Measurements from ENCODE around the gene PPP1R37. TPM values are rescaled to one million over a fixed set of nuclear protein-coding genes. Genes with fewer than 3 reads are reported as not detected.
A peak's percentile ranks its signal among the peaks of the same experiment; 100 is the strongest.

Gene PPP1R37
- total and polyA plus RNA-seq, 4 donors, result 19.2 to 39.7 (median 25.9) TPM

- H3K9me3 ChIP-seq (ENCODE audit: control insufficient read depth in 4 of 4, insufficient read depth in 3 of 4, low read length in 3 of 4), result no peaks in the 10 kb centered on the region
- no peak for TF ChIP-seq CTCF (IDR thresholded peaks at IDR 0.05; ENCODE audit: control extremely low read depth, extremely low read depth)
- peaks cover 0 to 1% (median 0%) of the 10 kb centered on the region in 3 donors for H3K27me3 ChIP-seq (ENCODE audit: control insufficient read depth in 3 of 3, insufficient read depth in 3 of 3, low read length in 2 of 3)
- no peak for ATAC-seq (ENCODE audit: insufficient read depth, low FRiP score)
- H3K4me1 ChIP-seq (ENCODE audit: control insufficient read depth in 5 of 5, insufficient read depth in 5 of 5, low read length in 5 of 5), result peaks cover 0 to 9% (median 0%) of the 10 kb centered on the region in 5 donors
- WGBS, 2 donors, result 51 to 53% methylated on average over 32 of the region's 32 CpGs
- H3K36me3 ChIP-seq (ENCODE audit: control insufficient read depth in 4 of 4, insufficient read depth in 4 of 4, low read length in 4 of 4), result no peaks in the 10 kb centered on the region
- H3K4me3 ChIP-seq, result no peak overlapping the region
- peak; percentile 42 to 55 (median 46) for DNase-seq
- no peak overlapping the region for H3K27ac ChIP-seq (ENCODE audit: low read depth in 1 of 2, low read length in 1 of 2)
- H3K9ac ChIP-seq (ENCODE audit: insufficient read depth in 1 of 2, low read length in 2 of 2), result no peak overlapping the region
These were observed 69.0 kb downstream of the PPP1R37 start for GRCh38 chr19:45161738-45162607.

GRCh38 chr19:45162608-45163143 is 69.7 kb downstream of the PPP1R37 start:
- H3K4me3 ChIP-seq, result no peak overlapping the region
- H3K27ac ChIP-seq (ENCODE audit: low read depth in 1 of 2, low read length in 1 of 2), result no peak overlapping the region
- H3K9ac ChIP-seq (ENCODE audit: insufficient read depth in 1 of 2, low read length in 2 of 2), result no peak overlapping the region

GRCh38 chr19:45163156-45163555 is 70.2 kb downstream of the PPP1R37 start:
- Histone ChIP-seq H3K27ac (ENCODE audit: low read depth in 1 of 2, low read length in 1 of 2) (no peak overlapping the region), H3K4me3 (no peak overlapping the region), H3K9ac (ENCODE audit: insufficient read depth in 1 of 2, low read length in 2 of 2) (no peak overlapping the region), H3K36me3 (ENCODE audit: control insufficient read depth in 4 of 4, insufficient read depth in 4 of 4, low read length in 4 of 4) (no peaks in the 10 kb centered on the region), H3K4me1 (ENCODE audit: control insufficient read depth in 5 of 5, insufficient read depth in 5 of 5, low read length in 5 of 5) (peaks cover 0 to 9% (median 0%) of the 10 kb centered on the region in 5 donors), H3K9me3 (ENCODE audit: control insufficient read depth in 4 of 4, insufficient read depth in 3 of 4, low read length in 3 of 4) (no peaks in the 10 kb centered on the region), H3K27me3 (ENCODE audit: control insufficient read depth in 3 of 3, insufficient read depth in 3 of 3, low read length in 2 of 3) (no peaks in the 10 kb centered on the region)
- DNase-seq, result no peak
- WGBS, 2 donors, result 88 to 90% methylated on average over 17 of the region's 17 CpGs
- no peak for ATAC-seq (ENCODE audit: insufficient read depth, low FRiP score)
- no peak for TF ChIP-seq CTCF (IDR thresholded peaks at IDR 0.05; ENCODE audit: control extremely low read depth, extremely low read depth)

More at GRCh38 chr19:45162608-45163143, 69.7 kb downstream of the PPP1R37 start:
- Histone ChIP-seq H3K9me3 (ENCODE audit: control insufficient read depth in 4 of 4, insufficient read depth in 3 of 4, low read length in 3 of 4) (no peaks in the 10 kb centered on the region), H3K4me1 (ENCODE audit: control insufficient read depth in 5 of 5, insufficient read depth in 5 of 5, low read length in 5 of 5) (peaks cover 0 to 9% (median 0%) of the 10 kb centered on the region in 5 donors), H3K27me3 (ENCODE audit: control insufficient read depth in 3 of 3, insufficient read depth in 3 of 3, low read length in 2 of 3) (no peaks in the 10 kb centered on the region), H3K36me3 (ENCODE audit: control insufficient read depth in 4 of 4, insufficient read depth in 4 of 4, low read length in 4 of 4) (no peaks in the 10 kb centered on the region)
- no peak for TF ChIP-seq CTCF (IDR thresholded peaks at IDR 0.05; ENCODE audit: control extremely low read depth, extremely low read depth)
- ATAC-seq (ENCODE audit: insufficient read depth, low FRiP score), result no peak
- no peak for DNase-seq
- 80 to 82% methylated on average over 17 to 18 of the region's 18 CpGs for WGBS, 2 donors
